ENCODE results near the gene SLC35B2.

SLC35B2 gene

DNA sequence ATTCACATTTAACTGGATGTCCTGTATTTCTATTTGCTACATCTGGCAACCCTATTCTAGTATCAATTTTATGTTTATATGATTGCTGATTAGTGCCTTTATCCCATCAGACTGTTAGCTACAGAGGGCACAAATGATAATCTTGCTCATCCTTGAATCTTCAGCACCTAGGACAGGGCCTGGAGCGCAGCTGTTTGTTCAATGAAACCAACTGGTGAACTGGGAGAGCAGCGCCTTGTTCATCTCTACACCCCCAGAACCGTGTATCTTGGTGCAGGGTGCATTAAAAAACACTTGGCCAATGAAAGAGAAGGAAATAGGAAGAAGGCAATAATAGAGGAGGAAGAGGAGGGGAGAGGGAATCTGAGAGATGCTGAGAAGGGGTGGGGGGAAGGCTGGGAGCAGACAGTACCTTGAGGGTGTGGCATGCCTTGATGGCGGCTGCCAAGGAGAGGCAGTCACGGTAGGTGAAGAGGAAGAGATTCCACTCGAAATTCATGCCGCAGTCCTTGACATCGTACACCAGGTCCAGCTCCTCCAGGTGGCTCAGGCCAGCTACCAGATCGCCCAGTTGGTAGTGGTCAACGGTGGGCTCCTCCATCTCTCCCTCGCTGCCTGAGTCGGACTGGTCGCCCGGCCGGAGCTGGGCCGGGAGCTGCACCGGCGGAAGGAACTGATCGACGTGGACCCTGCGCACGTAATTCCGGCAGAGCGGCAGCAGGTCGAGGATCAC is 28.4 kb upstream of the SLC35B2 start:
- no peak for DNase-seq (ENCODE audit: low spot score)

DNA sequence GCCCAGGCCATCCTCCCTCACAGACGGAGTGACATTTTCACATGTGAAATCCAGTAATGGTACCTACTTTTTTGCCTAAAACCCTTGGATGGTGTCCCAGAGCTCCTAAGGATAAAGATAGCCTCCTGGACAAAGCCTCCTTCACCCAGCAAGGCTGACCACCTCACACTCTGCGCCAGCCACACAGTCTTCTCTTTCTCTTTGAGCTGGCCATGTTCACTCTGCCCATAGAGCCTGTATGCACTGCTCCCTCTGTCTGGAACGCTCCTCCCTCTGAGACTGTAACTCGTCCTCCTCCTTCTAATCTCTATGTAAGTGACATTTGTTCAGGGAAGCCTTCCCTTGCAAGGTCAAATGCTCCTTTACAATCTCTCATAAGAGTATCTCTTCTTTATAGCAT is 27.5 kb upstream of the SLC35B2 start:
- DNase-seq (ENCODE audit: low spot score) = no peak

DNA sequence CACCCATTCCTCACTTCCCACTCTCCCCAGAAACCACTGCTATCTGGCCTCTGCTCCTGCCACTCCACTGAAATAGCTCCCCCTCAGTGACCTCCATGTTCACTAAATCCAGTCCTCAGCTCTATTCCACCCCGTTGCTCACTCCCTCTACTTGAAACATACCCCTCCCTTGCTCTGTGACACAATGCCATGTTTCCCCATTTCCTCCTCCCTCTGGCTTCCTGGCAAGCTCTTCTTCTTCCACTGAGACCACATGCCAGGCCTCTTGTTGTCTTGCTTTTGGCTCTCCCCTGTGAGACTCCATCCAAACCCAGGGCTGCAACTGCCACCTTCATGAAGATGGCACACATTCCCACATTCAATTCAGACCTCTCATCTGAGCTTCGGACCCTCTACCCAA is 26.8 kb upstream of the SLC35B2 start:
- no peak for DNase-seq (ENCODE audit: low spot score)

DNA sequence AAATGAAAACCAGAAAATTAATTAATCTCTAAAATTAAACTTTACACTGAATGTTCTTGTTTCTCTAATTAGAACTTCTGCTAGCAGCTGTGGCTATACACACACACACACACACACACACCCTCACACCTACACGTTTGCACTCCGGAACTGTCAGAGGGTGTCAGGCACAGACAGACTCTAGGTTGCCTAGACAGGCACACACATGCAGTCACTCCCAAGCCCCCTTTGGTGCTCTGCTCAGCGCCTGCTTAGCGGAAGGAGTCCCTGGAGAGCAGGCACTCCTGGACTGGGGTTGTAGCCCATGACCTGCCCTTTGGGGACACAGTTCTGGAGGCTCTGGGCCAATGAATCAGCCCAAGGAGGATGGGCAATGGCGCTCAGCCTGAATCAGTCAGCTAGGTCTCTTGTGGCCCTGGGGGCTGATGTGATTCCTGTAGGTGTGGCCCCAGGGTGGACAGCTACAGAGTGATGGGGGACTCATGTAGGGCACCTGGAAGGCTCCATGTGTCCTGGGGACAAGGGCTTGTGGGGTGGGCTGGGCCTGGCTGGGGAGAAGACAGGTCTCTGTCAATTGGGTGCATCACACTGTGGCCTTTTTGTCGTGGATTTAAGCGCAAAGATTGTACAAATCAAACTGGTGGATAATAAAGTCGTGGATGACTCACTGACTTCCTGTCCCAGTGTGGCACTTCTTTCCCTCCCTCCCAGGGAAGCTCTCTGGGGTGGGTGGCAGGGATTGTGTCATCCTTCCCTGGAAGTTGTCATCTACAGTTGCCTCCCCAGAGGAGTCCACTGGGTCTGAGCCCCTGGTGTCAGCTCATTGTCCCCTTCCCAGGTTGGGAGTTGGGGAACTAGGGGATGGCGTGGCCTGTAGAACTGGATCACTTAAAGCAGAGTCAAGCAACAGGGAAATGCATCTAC is 21.7 kb upstream of the SLC35B2 start:
- DNase-seq (ENCODE audit: low spot score) = no peak

DNA sequence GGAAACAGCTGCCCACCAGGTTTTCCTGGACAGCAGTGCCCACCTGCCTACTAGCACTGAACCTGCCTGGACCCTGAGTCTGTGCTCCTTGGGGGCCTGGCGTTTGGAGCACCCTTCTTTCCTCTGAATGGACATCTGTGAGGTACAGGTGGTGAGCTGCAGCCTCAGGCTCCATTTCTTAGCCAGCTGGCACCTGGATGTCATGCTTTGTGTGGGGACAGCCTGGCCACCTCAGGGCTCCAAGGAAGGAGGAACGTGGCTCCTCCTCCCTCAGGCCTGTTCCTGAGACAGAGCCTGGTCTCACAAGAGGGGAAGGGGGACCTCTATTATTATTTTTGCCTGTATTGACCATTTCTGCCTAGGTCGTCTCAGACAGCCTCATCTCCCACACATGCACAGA is 21.0 kb upstream of the SLC35B2 start:
- no peak for DNase-seq (ENCODE audit: low spot score)

DNA sequence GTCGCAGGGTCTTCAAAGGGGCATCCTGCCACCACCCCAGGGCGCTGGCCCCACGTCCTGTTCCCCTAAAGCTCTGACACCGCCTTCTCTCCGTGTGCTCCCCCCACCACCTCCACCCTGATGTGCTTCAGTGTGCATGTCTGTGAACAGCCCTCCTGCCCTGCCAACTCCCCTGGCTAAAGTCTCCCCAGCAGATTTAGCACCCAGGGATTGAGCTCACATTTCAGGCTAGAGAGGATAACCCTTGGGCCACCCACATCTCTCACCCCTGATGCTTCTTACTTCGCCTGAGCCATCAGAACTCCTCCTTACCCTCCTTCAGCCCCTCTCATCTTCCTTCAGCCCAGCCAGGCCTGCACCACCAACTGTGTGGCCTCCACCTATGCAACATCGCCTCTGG is 20.4 kb upstream of the SLC35B2 start:
- no peak for DNase-seq (ENCODE audit: low spot score)

DNA sequence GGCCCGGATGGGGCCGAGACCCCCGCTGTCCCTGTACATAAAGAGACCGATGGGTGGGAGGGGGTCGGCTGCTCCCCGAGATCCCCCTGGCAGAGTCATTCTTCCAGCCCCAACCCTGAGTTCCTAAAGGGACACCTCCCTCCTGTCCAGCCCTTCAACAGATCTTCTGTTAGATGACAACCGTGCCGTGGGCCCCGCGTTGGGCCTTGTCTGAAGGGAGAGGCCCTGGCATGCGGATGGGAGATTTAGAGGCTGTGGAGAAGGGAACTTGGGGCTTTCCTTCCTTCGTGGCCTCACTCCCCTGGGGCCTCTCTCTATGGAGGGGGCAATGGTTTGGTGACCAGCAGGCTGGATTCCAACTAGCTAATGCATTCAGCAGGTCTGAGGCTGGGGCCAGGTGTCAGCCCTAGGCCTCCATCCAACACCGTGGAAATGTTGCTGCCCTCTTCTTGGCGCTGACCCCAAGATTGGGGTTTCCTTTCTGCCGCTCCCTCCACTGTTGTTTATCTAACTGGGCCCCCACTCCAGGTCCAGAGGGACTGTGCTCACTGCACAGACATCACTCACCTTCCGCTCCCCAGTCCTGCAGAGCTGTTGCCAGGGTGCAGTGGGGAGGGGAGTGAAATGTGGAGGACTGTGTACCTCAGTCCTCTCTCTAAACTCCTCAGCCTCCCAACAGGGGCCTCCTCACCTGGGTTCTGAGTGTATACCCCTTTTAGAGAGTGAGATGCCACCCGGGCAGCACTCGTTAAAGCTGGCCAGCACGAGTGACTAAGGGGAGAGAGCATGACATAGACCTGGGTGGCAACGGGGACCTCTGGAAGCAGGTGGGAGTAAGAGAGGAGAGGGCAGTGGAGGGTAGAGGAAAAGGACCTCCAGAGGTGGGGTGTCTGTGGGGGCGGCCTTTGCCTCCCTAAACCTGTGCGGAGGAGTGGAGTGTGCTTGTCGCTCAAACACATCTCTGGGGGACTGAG is 19.6 kb upstream of the SLC35B2 start:
- DNase-seq (ENCODE audit: low spot score) = no peak

DNA sequence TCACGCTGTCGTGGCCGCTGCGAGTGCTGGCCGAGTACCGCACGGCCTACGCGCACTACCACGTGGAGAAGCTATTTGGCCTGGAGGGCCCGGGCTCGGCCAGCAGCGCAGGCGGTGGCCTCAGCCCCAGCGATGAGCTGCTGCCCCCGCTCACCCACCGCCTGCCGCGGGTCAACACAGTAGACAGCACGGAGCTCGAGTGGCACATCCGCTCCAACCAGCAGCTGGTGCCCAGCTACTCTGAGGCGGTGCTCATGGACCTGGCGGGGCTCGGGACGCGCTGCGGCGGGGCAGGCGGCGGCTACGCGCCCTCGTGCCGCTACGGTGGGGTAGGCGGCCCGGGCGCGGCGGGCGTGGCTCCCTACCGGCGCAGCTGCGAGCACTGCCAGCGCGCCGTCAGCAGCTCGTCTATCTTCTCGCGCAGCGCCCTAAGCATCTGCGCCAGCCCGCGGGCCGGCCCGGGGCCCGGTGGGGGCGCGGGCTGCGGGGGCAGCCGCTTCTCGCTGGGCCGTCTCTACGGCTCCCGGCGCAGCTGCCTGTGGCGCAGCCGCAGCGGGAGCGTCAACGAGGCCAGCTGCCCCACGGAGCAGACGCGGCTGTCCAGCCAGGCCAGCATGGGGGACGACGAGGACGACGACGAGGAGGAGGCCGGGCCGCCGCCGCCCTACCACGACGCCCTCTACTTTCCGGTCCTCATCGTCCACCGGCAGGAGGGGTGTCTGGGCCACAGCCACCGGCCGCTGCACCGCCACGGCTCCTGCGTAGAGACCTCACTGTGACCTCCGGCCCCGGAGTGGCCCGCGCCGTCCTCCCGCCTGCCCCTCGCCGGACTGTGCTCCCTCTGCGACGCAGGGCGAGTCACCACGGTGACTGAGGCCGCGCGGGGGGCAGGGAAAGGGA is 18.7 kb upstream of the SLC35B2 start:
- DNase-seq (ENCODE audit: low spot score) = no peak

DNA sequence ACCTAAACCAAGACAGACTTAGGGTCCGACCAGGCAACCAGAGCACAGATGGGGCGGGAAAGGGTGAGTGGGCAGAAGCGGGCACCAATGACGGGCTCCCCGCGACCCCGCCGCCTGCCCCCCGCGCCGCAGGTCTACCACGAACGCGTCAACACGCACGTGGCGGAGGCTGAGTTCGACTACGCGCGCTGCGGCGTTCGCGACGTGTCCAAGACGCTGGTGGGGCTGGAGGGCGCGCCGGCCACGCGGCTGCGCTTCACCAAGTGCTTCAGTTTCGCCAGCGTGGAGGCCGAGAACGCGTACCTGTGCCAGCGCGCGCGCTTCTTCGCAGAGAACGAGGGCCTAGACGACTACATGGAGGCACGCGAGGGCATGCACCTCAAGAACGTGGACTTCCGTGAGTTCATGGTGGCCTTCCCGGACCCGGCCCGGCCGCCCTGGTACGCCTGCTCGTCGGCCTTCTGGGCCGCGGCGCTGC is 18.0 kb upstream of the SLC35B2 start:
- DNase-seq (ENCODE audit: low spot score) = no peak

DNA sequence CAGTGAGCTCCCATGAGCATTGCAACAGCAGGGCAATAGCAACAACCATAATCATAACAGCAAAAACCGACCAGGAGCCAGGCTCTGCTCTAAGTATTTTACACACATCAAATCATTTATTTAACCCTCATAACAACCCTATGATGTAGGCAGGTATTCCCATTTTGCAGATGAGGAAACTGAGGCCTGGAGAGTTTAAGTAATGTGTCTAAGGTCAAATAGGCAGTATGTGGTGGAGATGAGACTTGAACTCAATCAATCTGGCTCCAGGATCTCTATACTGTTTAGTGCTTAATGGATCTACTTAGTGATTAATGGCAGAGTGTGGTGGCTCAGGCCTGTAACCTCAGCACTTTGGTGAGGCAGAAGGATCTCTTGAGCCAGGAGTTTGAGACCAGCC is 16.3 kb upstream of the SLC35B2 start:
- no peak for DNase-seq (ENCODE audit: low spot score)

DNA sequence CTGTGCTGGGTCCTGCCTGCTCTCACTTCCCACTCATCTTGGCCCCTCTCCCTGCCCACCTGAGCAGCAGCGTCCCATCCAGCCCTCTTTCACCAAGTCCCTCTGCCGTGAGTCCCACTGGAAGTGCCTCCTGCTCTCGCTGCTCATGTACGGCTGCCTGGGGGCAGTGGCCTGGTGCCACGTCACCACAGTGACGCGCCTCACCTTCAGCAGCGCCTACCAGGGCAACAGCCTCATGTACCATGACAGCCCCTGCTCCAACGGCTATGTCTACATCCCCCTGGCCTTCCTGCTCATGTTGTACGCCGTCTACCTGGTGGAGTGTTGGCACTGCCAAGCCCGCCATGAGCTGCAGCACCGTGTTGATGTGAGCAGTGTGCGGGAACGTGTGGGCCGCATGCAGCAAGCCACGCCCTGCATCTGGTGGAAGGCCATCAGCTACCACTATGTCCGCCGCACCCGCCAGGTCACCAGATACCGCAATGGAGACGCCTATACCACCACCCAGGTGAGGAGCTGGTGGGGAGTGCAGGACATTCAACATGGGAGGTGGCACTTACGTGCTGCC is 15.8 kb upstream of the SLC35B2 start:
- no peak for DNase-seq (ENCODE audit: low spot score)

DNA sequence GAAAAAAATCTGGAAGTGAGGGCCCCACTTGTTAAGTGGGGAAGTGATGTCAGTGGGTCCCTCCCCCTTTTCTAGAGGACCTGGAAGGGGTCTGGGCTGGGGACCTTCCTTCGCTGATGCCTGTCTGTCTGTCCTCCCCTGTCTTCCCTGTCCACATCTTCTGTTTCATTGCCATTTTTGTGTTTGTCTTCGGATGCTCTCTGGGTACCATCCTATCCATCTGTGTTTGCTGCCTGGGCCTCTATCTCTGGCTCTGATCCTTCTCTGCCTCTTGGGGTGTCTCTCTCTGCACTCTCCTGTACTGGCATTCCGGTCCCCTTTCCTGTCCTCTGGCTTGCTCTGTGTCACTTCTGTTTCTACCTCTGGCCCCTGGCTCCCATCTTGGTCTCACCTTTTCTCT is 15.2 kb upstream of the SLC35B2 start:
- DNase-seq (ENCODE audit: low spot score) = no peak

DNA sequence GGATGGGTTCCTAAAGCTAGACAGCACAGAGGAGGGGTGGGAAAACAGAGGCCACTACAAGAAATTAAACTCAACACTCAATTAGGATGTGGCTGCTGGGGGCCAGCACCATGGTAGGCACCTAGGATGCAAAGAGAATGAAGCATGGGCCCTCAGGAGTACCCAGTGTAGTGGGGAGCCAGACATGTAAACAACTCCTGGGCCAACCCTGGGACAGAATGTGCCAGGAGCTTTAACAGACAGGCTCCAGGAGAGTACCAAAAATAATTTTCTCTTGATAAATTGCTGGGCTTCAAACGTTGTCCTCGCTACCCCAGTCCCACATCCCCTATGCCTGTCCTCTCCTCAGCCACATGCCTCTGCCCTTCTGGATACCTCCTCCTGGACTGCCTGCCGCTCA is 14.6 kb upstream of the SLC35B2 start:
- DNase-seq (ENCODE audit: low spot score) = no peak

DNA sequence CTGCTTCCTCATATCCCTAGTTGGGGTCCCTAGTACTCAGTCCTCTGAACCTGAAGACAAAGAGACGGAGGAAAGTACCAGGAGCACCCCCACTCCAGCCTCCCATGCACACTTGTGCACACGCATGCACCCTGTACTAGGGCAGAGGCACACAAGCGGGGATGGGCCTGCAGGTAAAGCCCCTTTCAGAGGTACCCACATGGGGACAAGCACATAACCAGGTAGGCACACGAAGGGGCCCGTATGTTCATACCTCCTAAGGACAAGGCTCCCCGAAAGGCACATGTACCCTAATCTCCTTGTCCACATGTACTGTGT is 14.0 kb upstream of the SLC35B2 start:
- DNase-seq (ENCODE audit: low spot score) = no peak

DNA sequence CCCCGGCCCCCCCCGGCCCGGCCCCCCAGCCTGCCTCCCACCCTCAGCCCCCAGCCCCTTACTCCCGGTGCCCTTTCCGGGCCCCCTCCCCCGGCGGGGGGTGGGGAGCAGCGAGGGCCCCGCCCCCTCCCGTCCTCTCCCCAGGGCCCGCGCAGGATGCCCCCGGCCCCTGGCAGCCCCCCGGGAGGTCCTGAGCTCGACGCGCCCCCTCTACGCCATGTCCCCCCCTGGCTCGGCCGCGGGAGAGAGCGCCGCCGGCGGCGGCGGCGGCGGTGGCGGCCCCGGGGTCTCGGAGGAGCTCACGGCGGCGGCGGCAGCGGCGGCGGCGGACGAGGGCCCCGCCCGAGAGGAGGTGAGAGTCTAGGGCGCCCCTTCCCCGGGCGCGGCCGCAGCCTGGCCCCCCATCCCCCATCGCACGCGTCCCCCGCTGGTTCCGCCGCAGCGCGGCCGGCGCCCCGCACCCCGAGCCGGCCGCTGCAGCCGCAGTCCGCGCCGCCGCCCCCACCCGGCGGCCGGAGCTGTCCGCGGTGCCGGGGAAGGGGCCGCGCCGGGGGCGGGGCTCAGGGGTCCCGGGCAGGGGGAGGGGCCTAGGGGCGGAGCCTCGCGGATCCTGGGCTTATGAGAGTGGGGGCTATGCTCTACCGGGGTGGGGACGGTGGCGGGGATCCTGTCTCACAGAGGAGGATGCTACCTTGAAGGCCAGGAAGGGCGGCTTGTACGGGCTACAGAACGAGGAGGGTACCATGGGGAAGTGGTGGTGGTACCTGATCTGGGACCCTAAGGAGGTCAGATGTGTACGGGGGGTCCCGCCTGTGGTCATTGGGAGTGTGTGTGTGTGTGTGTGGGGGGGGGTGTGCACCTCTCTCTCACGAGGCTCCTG is 13.4 kb upstream of the SLC35B2 start:
- DNase-seq (ENCODE audit: low spot score) = no peak

DNA sequence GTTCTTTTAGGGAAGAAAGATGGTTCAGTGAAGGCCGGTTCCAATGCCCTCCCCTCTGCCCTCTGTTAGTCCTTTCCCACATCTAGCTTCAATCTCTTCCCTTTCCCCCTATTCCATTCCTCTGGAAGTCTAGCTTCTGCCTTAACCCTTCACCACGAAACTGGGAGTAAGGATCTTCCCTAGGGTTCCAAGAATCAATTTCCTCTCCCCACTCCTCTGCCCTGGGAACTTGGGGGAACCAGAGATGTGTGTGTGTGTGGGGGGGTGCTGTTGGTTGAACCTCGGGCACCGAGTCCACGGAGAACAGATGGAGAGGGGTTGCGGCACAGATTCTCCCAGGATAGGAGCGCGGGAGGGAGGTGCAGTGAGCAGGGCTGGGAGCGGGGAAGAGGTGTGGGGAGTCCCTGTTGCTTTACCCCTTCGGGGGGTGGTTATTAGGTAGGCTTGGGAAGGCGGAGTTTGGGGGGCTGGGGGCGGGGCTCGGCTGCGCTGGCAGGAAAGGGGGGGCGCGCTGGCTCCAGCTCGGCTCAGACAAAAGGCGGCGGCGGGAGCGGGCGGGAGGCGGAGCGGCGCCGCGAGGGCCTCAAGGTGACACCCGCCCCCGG is 12.7 kb upstream of the SLC35B2 start, which contains the start of gene TMEM151B:
TMEM151B (plus strand) TSS at position 530 of the 605 bp plus-strand sequence. CDS start 293 bp downstream, outside the sequence.
- DNase-seq (ENCODE audit: low spot score) = no peak

DNA sequence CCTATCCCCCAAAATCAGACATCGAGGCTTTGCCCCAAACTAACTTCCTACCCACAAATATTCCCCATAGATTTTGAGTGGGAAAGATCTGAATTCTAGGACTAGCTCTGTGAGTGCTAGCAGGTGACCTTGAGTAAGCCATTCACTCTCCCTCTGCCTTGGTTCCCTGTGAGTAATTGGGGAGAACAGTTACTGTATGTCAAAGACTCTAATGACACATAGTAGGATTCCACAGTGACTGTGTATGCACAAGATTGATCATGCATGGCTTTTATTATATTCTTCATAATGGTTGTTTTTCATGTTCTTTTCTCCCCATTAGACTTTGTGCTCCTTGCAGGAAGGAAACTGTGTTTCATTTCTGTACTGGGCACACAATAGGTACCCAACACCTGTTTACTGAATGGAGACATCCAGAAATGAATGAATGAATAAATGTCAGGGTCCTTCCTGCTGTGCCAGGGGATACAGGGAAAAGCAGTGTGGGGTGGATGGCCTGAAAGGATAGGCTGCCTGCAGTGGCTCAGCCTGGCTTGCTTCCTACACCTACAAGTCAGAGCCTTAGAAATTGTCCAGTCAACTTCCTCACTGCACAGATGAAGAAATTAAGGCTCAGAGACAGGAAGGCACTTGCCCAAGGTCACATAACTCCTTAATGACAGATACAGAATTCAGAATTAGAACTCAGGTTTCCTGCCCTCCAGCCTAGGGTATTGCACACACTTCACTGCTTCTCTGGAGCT is 12.0 kb upstream of the SLC35B2 start:
- DNase-seq (ENCODE audit: low spot score) = no peak

DNA sequence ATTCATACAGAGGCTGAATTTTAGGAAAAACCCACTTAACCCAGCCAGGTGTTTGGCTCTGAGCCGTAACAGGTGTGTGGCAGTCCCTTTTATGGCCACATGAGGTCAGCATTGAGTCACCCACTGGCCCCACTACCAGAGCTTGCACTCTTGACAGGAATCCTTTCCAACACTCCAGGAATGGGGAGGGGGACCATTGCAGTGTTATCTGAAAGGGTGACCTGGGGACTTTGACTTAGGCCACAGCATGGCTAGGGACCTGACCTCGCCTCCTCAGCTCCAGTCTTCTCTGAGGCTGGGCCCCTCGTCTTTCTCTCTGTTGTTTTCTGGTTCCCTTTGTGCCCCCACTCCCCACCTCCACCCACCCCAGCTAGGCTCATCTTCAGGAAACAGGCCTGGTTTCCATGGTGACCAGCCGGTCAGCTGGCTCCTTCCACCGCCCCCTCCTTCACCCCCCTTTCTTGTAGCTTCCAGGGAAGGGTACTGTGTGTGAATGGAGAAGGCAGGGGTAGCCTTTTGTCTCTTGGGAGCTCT is 10.8 kb upstream of the SLC35B2 start:
- DNase-seq (ENCODE audit: low spot score) = peak; percentile 78
